ENCODE measurements around the gene CMPK2.

CMPK2 gene

DNA sequence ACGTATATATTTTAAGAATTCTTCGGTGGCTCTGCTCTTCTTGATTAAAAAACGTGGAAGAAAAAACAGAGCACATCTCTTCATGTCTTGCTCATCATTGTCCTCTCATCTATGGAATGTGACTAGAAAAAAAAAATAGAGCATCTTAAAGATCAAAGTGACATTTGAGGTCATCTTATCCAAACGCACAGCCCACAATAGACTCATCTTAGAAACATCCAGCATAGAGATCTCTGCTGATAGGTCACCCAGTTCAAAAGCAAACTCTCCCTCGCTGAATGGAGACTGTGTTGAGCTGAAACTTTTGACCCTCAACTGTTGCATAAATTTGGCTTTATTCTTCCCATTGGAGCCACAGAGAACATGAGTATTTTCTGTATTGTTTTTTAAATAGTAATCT, 65.2 kb downstream of the CMPK2 start:
- Histone ChIP-seq H2AFZ (ENCODE audit: low read length) (no peak overlapping the region), H3F3A (ENCODE audit: low read depth) (no peaks in the 10 kb centered on the region), H3K9me3 (ENCODE audit: insufficient read depth, low read depth, low read length) (no peaks in the 10 kb centered on the region), H3K4me1 (ENCODE audit: insufficient read depth, low read length, poor library complexity, severe bottlenecking) (no peaks in the 10 kb centered on the region), H3K27me3 (ENCODE audit: insufficient read depth, low read length, poor library complexity, severe bottlenecking) (no peaks in the 10 kb centered on the region), H3K4me2 (ENCODE audit: low read depth, low read length, poor library complexity, severe bottlenecking) (no peak overlapping the region), H3K9ac (ENCODE audit: low read depth, low read length, poor library complexity, severe bottlenecking) (no peak overlapping the region), H3K36me3 (ENCODE audit: insufficient read depth, low read length) (no peaks in the 10 kb centered on the region), H4K20me1 (ENCODE audit: insufficient read depth, low read length, poor library complexity, severe bottlenecking) (no peaks in the 10 kb centered on the region), H3K4me3 (ENCODE audit: low read length, poor library complexity, severe bottlenecking) (no peak overlapping the region), H3K9me2 (replicated peaks; ENCODE audit: low read depth, low read length) (no peaks in the 10 kb centered on the region), H3K79me2 (ENCODE audit: insufficient read depth, low read length) (no peaks in the 10 kb centered on the region)
- TF ChIP-seq EZH2phosphoT487 (IDR thresholded peaks at IDR 0.05; ENCODE audit: borderline replicate concordance) = no peak
- TF ChIP-seq, protein P1, sequence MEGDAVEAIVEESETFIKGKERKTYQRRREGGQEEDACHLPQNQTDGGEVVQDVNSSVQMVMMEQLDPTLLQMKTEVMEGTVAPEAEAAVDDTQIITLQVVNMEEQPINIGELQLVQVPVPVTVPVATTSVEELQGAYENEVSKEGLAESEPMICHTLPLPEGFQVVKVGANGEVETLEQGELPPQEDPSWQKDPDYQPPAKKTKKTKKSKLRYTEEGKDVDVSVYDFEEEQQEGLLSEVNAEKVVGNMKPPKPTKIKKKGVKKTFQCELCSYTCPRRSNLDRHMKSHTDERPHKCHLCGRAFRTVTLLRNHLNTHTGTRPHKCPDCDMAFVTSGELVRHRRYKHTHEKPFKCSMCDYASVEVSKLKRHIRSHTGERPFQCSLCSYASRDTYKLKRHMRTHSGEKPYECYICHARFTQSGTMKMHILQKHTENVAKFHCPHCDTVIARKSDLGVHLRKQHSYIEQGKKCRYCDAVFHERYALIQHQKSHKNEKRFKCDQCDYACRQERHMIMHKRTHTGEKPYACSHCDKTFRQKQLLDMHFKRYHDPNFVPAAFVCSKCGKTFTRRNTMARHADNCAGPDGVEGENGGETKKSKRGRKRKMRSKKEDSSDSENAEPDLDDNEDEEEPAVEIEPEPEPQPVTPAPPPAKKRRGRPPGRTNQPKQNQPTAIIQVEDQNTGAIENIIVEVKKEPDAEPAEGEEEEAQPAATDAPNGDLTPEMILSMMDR (conservative IDR thresholded peaks at IDR 0.05; ENCODE audit: low read length) = no peak
